NCI-H187 (cell line): ENCODE data around the gene POP7.
"Not testable (repeated sequence)": the region's sequence is repeated elsewhere in the genome, so short reads cannot be mapped to it uniquely, and the experiment has no call there.

Source experiments
- DNase-seq, 2 experiments: peaks; one replicate each; lab custom pipeline; 2025; lab: John Stamatoyannopoulos, UW

Gene POP7

GRCh38 chr7:100691676-100692577 lies 14.0 kb upstream of the POP7 start:
- peak; percentile 8 to 60 for DNase-seq

- no peak for DNase-seq
Measured at GRCh38 chr7:100692578-100692961, 13.4 kb upstream of the POP7 start.

GRCh38 chr7:100693312-100694097 lies 12.4 kb upstream of the POP7 start:
- no peak for DNase-seq

- DNase-seq = peak; percentile 38 to 75
Measured at GRCh38 chr7:100694098-100694745, 11.7 kb upstream of the POP7 start, which contains the start of gene GIGYF1. GIGYF1 (minus strand) TSS chr7:100694250; CDS start chr7:100688238, 6,012 bp downstream.

GRCh38 chr7:100696123-100696521 lies 9.8 kb upstream of the POP7 start:
- DNase-seq = no peak

- DNase-seq = no peak
Measured at GRCh38 chr7:100699018-100699417, 6.9 kb upstream of the POP7 start.

- not testable (repeated sequence) for DNase-seq
Measured at GRCh38 chr7:100701089-100701488, 4.8 kb upstream of the POP7 start.

GRCh38 chr7:100705320-100705752 lies 585 bp upstream of the POP7 start:
- peak; percentile 59 to 80 for DNase-seq

- DNase-seq = no peak
Measured at GRCh38 chr7:100706672-100707311, 871 bp downstream of the POP7 start.

GRCh38 chr7:100708395-100708794 lies 2.5 kb downstream of the POP7 start:
- no peak for DNase-seq

GRCh38 chr7:100710452-100710851 lies 4.5 kb downstream of the POP7 start:
- DNase-seq = no peak

- no peak for DNase-seq
Measured at GRCh38 chr7:100711369-100711768, 5.4 kb downstream of the POP7 start.

GRCh38 chr7:100714725-100715124 lies 8.8 kb downstream of the POP7 start:
- no peak for DNase-seq

GRCh38 chr7:100717073-100717472 lies 11.2 kb downstream of the POP7 start:
- not testable (repeated sequence) for DNase-seq

GRCh38 chr7:100719523-100720278 lies 13.8 kb downstream of the POP7 start:
- DNase-seq = no peak

GRCh38 chr7:100720279-100720670 lies 14.4 kb downstream of the POP7 start, which contains the start of gene EPO:
EPO (plus strand) TSS chr7:100720468; CDS start chr7:100720981, 513 bp downstream.
- DNase-seq = no peak

- DNase-seq = no peak
Measured at GRCh38 chr7:100720671-100721504, 15.0 kb downstream of the POP7 start.

- no peak for DNase-seq
Measured at GRCh38 chr7:100721505-100721812, 15.5 kb downstream of the POP7 start.

GRCh38 chr7:100722480-100723212 lies 16.7 kb downstream of the POP7 start:
- no peak for DNase-seq
